ENCODE results near the gene MAMLD1. TPM values are rescaled to one million over a fixed set of nuclear protein-coding genes. Genes with fewer than 3 reads are reported as not detected.
"Not testable (repeated sequence)": the region's sequence is repeated elsewhere in the genome, so short reads cannot be mapped to it uniquely, and the experiment has no call there.

The MAMLD1 gene
- 0.72 and 0.74 TPM in 2 replicates for total RNA-seq (2014; rRNA removed; shearing (Covaris generic))
- 1.3 and 1.9 TPM in 2 replicates for polyA plus RNA-seq (2014; cell fraction: nucleus; rRNA removed)

DNA sequence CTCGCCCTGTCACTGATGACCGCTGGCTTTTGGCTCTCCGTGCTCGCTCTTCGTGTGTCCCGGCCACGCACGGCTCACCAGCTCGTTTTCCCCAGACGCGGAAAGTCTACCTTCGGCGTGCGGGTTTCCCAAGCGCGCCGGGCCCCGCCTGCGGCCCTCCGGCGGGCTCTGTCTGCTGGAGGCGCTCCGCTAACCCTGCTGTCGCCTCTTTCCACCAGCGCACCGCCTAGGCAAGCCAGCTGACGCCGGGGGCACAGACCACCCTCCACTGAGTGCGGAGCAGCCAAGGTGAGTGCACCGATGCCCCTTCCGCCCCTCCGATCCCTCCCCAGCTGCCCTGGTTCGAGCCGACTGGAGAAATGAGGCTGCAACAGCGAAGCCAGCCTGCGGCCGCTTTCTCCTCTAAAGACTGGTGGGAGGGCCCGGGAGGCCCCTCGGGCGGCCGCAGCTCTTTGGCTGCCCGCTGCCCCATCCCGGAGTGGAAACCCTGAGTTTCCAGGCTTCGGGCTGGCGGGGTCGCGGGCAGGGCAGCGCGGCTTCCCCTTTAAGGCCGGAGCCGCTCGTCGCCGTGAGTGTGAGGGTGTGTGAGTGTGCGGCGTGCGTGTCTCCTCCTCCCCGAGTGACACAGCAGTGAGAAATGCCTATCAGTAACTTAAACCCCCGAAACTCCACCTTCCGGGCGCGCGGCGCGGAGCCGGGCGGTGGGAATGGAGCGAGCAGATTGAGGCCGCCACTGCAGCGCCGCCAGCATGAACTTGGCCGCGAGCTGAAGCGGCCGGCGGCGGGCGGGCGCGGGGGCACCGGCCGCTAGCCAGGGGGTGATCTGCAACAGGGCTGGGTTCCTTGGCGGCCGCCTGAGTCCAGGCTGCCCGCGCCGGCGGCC, at the start of gene MAMLD1:
MAMLD1 (plus strand) TSS at position 719 of the 883 bp plus-strand sequence. CDS start 82,200 bp downstream, outside the sequence.
- peak; percentile 54 for DNase-seq (ENCODE audit: extremely low read depth, low read depth)

DNA sequence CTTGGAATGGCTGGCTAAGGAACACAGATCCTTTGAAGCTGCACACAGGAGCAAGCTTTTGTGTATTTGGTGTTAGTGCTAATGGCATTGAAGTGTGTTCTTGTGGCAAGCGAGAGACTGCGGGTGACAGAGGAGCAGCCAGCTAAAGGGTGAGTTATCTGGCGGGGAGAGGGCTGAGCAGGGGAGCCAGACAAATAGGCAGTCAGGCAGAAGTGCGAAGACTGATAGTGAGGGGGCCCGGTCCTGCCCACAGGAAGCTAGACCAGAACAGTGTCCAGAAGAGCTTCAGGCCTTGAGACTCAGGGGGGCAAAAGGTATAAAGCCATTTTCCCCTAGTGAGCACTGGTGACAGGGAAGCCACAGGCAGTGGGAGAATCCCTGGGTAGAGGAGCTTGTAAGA, 49.6 kb upstream of the MAMLD1 start:
- no peak for DNase-seq (ENCODE audit: extremely low read depth, low read depth)

- DNase-seq (ENCODE audit: extremely low read depth, low read depth): no peak
Observed at GRCh38 chrX:150314186-150314585, 48.9 kb upstream of the MAMLD1 start.

GRCh38 chrX:150316564-150316963, 46.6 kb upstream of the MAMLD1 start:
- DNase-seq (ENCODE audit: extremely low read depth, low read depth): no peak

- DNase-seq (ENCODE audit: extremely low read depth, low read depth): no peak
Observed at GRCh38 chrX:150323020-150323419, 40.1 kb upstream of the MAMLD1 start.

DNA sequence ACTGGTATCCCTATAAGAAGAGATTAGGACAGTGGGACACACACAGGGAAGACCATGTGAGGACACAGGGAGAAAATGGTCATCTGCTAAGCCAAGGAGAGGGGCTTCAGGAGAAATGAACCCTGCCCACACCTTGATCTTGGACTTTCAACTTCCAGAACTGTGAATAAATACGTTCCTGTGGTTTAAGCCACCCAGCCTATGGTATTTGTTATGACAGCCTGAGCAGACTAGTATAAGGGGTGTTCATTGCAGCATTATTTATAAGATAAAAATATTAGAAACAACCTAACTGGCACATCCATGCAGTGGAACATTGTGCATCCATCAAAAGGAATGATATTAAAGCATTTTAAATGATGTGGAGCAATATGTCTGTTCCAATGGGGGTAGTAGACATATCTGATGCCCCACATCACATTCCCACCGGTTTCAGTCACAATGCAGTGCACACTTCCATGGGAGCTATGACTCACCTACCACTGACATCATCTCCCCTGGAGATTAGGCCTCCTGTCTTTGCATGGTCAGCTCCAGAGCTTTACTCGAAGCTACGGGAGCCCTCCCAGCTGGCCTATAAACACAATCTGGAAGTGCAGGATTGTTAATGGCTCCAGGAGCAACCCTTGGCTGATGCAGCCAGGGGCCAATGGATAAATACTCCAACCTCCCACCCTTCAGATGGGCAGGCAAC, 38.9 kb upstream of the MAMLD1 start:
- DNase-seq (ENCODE audit: extremely low read depth, low read depth): peak; percentile 5

- no peak for DNase-seq (ENCODE audit: extremely low read depth, low read depth)
Observed at GRCh38 chrX:150324919-150325318, 38.2 kb upstream of the MAMLD1 start.

DNA sequence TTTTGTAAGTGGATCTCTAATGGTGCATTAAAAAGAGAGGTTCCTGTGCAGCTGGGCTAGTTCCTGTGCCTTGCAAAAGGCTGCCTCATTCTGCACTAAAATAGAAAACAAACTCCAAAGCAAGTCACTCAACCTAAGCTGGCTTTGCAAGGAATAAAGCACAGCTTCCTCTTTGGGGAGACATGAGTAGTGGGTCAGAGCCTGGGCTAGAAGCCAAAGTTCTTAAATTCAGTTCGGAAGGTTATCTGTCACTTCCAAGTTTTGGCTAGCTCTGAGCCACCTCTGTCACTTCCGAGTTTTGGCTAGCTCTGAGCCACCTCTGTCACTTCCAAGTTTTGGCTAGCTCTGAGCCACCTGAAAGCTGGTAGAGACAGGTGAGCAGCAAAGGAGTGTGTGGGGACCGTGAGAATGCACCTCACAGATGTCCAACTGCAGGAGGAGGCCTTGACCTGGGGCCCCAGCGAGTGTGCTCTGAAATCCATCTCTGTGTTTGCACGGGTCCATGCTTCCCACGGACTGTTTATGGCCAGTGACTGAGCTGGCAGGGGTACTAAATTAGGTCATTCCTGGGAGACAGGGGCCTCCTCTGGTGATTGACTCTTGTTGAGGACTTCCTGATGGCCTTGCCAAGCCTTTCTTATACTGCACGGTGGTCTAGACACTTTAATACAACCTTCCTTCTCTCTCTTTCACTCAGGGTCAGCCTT, 36.4 kb upstream of the MAMLD1 start:
- DNase-seq (ENCODE audit: extremely low read depth, low read depth): no peak

DNA sequence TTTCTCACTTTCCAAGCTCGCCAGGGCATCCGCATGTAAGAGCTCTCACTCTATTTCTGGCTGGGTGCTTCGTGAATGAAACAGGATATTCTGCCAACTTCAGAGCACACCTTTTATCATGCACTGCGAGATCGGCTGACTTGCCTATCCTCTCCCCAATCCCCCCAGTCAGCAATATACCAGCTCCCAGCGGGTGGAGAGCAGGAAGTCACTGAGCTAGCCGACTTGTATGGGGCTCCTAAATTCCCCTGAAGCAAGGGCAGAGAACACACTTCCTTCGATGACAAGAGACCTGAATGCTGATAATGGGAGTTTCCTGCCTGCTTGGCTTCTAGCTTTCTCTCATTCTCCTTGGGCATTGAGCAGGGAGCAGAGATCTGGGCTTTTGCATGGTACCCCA, 33.8 kb upstream of the MAMLD1 start:
- DNase-seq (ENCODE audit: extremely low read depth, low read depth): no peak

DNA sequence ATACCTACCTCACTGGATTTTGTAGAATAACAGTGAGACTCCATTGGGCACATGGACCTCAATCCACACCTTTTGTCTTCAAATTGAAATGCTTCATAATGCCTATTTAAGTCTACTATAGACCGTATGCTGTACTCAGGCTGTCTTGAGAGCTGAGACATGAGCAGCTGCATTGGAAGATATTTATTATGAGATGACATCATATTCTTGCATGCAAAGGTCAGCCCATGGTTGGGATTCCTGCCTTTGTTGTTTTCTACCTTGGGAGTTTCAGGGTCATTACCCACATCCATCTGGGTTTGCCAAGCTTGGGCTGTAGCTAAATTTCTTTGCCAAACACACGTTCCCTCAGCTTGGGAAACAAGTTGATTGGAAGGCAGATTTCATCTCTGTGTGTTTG, 33.2 kb upstream of the MAMLD1 start:
- no peak for DNase-seq (ENCODE audit: extremely low read depth, low read depth)

GRCh38 chrX:150332023-150332422, 31.1 kb upstream of the MAMLD1 start:
- DNase-seq (ENCODE audit: extremely low read depth, low read depth): no peak

DNA sequence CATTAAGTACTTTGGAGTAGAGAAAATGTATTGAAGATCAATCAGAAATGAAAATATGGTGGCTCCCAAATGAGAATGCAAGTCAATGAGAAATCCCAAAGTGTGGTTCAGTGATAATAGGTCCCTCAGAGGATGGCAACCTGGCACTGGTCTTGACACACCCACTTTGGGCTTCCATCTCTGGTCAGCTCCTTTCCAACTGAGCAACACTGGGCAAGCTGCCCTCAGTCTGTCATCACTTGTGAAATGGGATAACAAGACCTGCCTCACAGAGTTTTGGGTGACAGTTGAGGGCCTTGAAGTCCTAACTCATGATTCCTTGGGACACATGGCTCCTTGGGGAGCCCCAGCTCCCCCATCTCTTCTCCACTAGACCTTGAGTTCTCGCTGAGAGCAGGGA, 29.0 kb upstream of the MAMLD1 start:
- no peak for DNase-seq (ENCODE audit: extremely low read depth, low read depth)

DNA sequence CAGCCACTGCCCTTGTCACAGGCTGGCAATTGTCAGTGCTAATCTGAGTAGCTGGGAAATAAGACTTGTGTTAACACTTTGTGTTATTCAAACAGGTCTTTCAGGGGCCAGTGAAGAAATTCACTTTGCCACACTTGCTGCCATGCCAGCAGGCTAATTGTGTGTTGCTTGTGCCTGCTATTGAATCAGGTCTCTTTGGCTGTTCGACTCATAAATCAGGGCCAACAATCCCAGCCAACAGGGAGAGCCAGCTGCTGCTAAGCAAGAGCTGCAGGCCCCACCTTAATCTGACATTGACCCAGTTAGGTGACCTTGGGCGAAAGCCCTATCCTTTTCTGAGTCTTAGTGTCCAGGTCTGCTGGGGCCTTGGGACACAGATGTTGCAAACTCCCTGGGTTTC, 28.1 kb upstream of the MAMLD1 start:
- no peak for DNase-seq (ENCODE audit: extremely low read depth, low read depth)

- no peak for DNase-seq (ENCODE audit: extremely low read depth, low read depth)
Observed at GRCh38 chrX:150337026-150337425, 26.1 kb upstream of the MAMLD1 start.

- DNase-seq (ENCODE audit: extremely low read depth, low read depth): no peak
Observed at GRCh38 chrX:150337536-150337935, 25.6 kb upstream of the MAMLD1 start.

DNA sequence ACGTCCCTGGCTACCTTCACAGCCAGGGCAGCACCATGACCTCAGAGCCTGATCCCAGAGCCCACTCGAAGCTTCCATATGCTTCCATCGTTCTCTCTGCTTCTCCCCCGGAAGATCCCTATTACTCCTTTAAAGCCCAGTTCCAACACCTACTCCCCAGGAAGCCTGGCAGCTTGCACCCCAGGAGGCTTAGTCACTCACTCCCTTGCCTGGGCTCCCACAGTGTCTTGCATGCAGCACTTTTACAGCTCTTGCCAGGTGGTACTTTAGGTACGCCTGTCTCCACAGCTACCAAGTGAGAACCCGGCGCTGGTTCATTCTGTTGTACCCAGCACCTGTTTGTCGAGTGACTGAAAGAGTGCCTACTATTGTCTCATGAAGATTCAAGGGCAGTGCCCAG, 24.5 kb upstream of the MAMLD1 start:
- DNase-seq (ENCODE audit: extremely low read depth, low read depth): no peak

DNA sequence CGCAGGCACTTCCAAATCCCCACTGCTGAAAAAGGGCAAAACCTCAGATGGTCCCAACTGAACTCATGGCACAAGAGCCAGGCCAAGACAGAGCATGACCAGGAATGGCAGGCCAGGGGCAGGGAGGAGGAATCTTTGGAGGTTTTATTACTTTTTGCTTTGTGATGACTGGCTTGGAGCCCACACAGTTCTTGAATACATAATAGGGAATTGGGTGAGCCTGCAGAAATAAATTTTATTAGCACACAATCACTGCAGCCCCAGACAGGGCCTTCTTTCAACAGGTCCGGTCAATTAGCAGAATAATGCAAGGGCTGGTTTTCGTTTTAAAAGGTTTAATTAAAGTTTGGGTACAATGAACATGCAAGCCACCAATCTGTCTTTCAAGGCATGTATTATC, 23.4 kb upstream of the MAMLD1 start:
- DNase-seq (ENCODE audit: extremely low read depth, low read depth): no peak

GRCh38 chrX:150340326-150340725, 22.8 kb upstream of the MAMLD1 start:
- not testable (repeated sequence) for DNase-seq (ENCODE audit: extremely low read depth, low read depth)

- no peak for DNase-seq (ENCODE audit: extremely low read depth, low read depth)
Observed at GRCh38 chrX:150347471-150347870, 15.6 kb upstream of the MAMLD1 start.

DNA sequence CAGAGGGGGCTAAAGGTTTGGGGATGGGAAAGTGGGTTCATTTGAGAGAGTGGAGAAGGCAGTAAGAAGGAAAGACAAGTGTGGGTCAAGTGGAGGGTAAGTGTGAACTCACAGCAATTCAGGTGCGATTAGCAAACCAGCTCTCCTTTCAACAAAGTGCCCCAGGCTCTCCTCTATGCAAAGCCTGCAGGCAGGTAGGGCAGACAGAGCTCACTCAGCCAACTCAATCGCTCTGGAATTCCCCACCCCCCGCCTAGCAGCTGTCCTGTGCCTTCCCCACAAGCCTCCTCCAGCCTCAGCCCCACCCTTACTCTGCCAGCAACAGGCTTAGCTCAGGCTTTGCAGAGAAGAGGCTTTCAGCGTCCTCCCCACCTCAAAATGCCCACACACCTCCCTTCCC, 14.8 kb upstream of the MAMLD1 start:
- no peak for DNase-seq (ENCODE audit: extremely low read depth, low read depth)

GRCh38 chrX:150352114-150352513, 11.0 kb upstream of the MAMLD1 start:
- DNase-seq (ENCODE audit: extremely low read depth, low read depth): no peak

Data from NCI-H460 (cell line).